Measurements from ENCODE around the gene SPATA2L. TPM values are rescaled to one million over a fixed set of nuclear protein-coding genes. Genes with fewer than 3 reads are reported as not detected.
A peak's percentile ranks its signal among the peaks of the same experiment; 100 is the strongest.

Gene SPATA2L
- total RNA-seq, 1 donor from 2014 or later = 18.6 TPM

DNA sequence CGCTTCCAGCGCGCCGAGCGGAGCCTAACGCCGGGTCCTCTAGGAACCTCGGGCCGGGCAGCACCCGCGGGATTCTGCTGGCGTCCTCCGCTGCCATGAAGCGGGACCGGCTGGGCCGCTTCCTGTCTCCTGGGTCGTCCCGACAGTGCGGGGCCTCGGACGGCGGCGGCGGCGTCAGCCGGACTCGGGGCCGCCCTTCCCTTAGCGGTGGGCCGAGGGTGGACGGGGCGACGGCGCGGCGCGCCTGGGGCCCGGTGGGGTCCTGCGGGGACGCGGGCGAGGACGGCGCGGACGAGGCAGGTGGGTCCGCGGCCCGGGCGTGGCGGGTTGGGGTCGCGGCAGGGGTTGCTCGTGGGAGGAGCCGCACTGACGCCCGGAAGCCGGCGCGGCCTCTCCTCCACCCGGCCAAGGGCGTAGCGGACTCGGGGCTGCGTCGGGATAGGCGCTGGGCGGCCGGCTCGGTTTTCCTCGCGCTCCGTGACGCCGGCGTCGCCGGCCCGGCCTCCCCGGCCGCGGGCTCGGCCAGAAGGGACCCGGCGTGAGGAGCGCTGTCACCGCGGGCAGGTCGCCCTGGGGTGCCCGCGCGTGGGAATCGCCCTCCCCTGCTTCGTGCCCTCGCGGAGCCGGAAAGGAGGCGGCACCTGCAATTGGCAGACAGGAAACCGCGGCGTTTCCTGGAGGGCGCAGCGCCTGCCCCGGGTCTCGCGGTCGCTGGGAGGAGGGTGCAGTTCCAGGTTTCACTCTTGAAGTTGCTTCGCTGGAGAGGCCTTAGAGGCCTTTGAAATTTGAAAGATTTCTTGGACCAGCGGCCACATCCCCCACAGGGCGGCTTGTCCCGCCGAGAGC lies 20.3 kb upstream of the SPATA2L start:
- Mint-ChIP-seq H3K4me3 (ENCODE audit: unreplicated experiment) (peak overlapping the region; percentile 80), H3K27ac (ENCODE audit: unreplicated experiment) (no peak overlapping the region), H3K4me1 (ENCODE audit: low read depth, unreplicated experiment) (peaks cover 2% of the 10 kb centered on the region), H3K27me3 (ENCODE audit: unreplicated experiment) (peaks cover 10% of the 10 kb centered on the region), H3K9me3 (ENCODE audit: unreplicated experiment) (peaks cover 9% of the 10 kb centered on the region), H3K36me3 (ENCODE audit: unreplicated experiment) (no peaks in the 10 kb centered on the region)
- peak; percentile 58 for DNase-seq
- TF ChIP-seq, protein P1, sequence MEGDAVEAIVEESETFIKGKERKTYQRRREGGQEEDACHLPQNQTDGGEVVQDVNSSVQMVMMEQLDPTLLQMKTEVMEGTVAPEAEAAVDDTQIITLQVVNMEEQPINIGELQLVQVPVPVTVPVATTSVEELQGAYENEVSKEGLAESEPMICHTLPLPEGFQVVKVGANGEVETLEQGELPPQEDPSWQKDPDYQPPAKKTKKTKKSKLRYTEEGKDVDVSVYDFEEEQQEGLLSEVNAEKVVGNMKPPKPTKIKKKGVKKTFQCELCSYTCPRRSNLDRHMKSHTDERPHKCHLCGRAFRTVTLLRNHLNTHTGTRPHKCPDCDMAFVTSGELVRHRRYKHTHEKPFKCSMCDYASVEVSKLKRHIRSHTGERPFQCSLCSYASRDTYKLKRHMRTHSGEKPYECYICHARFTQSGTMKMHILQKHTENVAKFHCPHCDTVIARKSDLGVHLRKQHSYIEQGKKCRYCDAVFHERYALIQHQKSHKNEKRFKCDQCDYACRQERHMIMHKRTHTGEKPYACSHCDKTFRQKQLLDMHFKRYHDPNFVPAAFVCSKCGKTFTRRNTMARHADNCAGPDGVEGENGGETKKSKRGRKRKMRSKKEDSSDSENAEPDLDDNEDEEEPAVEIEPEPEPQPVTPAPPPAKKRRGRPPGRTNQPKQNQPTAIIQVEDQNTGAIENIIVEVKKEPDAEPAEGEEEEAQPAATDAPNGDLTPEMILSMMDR (IDR thresholded peaks at IDR 0.05; ENCODE audit: partially characterized antibody, unreplicated experiment) = no peak

DNA sequence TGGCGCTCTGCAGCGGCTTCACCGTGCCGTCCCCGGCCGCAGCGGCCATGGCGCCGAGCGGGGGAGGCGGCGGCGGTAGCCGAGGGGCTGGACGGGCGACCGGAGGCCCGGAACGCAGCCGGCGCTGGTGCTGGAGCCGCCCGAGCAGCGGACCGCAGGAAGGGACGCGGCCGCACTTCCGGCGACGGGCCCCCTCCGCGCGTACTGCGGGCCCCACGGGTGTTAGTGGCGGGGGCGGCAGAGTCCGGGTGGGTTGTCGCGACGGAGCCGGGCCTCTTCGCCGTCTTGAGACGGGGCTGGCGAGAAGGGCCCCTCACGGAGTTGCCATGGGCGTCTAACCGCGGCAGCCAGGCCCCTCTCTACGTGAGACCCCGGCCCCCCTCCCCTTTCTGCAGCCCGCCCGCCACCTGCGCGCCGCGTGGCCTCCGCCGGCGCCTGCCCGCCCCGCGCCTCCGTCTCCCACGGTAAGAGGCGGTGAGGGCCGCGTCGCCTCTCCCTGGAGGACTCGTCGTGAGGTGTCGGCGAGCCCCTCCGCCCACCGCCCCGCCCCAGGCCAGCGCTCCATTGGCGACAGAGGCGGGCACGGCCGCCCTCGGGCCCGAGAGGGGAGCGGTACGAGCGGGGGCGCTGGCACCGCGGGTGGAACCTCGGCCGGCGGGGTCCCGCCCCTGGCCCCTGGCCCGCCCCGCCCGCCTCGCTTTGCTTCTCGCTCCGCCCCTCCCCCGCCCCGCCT lies 19.5 kb upstream of the SPATA2L start, which contains the start of the genes VPS9D1 and ZNF276:
VPS9D1 (minus strand) TSS at position 86 of the 733 bp plus-strand sequence; CDS start at position 49, 37 bp downstream.
ZNF276 (plus strand) TSS at position 725 of the 733 bp plus-strand sequence. CDS start 104 bp downstream, outside the sequence.
- Mint-ChIP-seq H3K27ac (ENCODE audit: unreplicated experiment) (peak within 1 kb of the TSS; percentile 33), H3K4me1 (ENCODE audit: low read depth, unreplicated experiment) (peaks cover 2% of the 10 kb centered on the region), H3K36me3 (ENCODE audit: unreplicated experiment) (no peaks in the 10 kb centered on the region), H3K4me3 (ENCODE audit: unreplicated experiment) (peak within 1 kb of the TSS; percentile 90), H3K9me3 (ENCODE audit: unreplicated experiment) (peaks cover 9% of the 10 kb centered on the region), H3K27me3 (ENCODE audit: unreplicated experiment) (peaks cover 10% of the 10 kb centered on the region)
- TF ChIP-seq, protein P1 (IDR thresholded peaks at IDR 0.05; ENCODE audit: partially characterized antibody, unreplicated experiment) = no peak
- DNase-seq = peak; percentile 85

DNA sequence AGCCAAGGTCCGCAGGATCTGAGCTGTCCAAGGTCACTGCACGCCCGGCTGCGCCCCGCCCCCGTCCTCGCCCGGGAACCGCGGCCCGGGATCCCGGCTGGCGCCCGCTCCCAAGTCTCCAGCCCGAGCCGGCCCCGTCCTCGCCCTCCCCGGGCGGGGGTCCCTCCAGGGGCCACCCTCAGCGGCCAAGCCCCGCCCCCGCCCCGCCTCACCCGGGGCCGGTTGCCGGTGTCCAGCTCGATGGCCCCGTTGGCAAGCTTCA lies 19.0 kb upstream of the SPATA2L start:
- DNase-seq = peak; percentile 66
- peaks cover 9% of the 10 kb centered on the region for H3K9me3 Mint-ChIP-seq (ENCODE audit: unreplicated experiment)
- H3K4me1 Mint-ChIP-seq (ENCODE audit: low read depth, unreplicated experiment) = peaks cover 2% of the 10 kb centered on the region
- no peak overlapping the region for H3K27ac Mint-ChIP-seq (ENCODE audit: unreplicated experiment)
- H3K4me3 Mint-ChIP-seq (ENCODE audit: unreplicated experiment) = peak overlapping the region; percentile 90
- TF ChIP-seq, protein P1 (IDR thresholded peaks at IDR 0.05; ENCODE audit: partially characterized antibody, unreplicated experiment) = no peak
- peaks cover 10% of the 10 kb centered on the region for H3K27me3 Mint-ChIP-seq (ENCODE audit: unreplicated experiment)
- no peaks in the 10 kb centered on the region for H3K36me3 Mint-ChIP-seq (ENCODE audit: unreplicated experiment)

DNA sequence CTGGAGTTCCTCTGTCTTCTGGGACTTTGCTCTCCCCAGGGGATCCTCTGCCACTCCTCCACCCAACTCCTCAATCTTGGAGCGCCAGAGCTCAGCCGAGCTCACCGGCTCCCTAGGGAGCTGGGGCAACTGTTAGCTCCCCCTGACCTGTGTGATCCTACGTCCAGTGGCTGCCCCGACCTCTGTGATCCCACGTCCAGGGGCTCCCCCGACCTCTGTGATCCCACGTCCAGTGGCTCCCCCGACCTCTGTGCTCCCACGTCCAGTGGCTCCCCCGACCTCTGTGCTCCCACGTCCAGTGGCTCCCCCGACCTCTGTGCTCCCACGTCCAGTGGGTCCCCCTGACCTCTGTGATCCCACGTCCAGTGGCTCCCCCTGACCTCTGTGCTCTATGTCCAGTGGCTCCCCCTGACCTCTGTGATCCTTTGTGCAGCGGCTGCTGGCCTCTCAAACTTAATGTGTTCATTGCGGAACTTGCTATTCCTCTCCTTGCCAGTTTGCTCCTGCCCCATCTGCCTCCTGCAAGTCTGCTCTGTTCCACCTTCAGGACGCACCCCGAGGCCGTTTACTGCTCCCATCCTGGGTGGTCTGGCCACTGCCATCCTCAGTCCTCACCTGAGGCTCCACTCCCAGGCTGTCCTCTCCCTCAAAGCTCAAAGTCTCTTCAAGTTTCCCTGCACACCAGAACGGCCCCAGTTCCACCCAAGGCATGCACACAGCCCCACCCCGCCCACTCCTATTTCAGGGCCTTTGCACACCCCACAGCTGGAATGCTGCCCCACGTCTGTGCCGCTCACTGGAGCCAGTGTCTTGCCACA lies 16.4 kb upstream of the SPATA2L start:
- Mint-ChIP-seq H3K27me3 (ENCODE audit: unreplicated experiment) (peaks cover 9% of the 10 kb centered on the region), H3K9me3 (ENCODE audit: unreplicated experiment) (peaks cover 9% of the 10 kb centered on the region), H3K36me3 (ENCODE audit: unreplicated experiment) (no peaks in the 10 kb centered on the region), H3K4me3 (ENCODE audit: unreplicated experiment) (no peak overlapping the region), H3K27ac (ENCODE audit: unreplicated experiment) (no peak overlapping the region), H3K4me1 (ENCODE audit: low read depth, unreplicated experiment) (peaks cover 2% of the 10 kb centered on the region)
- TF ChIP-seq, protein P1 (IDR thresholded peaks at IDR 0.05; ENCODE audit: partially characterized antibody, unreplicated experiment) = no peak
- DNase-seq = no peak

Data from glutamatergic neuron (in vitro differentiated cells).